Rectal smooth muscle tissue (tissue), 1 donor: Measurements from ENCODE around the gene HGFAC.
"Not testable (repeated sequence)": the region's sequence is repeated elsewhere in the genome, so short reads cannot be mapped to it uniquely, and the experiment has no call there.

Experiments
- H3K27ac ChIP-seq: one replicate; pipeline ENCODE4 v1.7.0; 2013; ENCODE audit warnings: low read depth, low read length, inconsistent platforms
- H3K27me3 ChIP-seq: one replicate; pipeline ENCODE4 v1.7.0; 2013; ENCODE audit warnings: low read length; ENCODE audit not compliant: control insufficient read depth, insufficient read depth
- H3K36me3 ChIP-seq: one replicate; pipeline ENCODE4 v1.7.0; 2013; ENCODE audit warnings: low read length; ENCODE audit not compliant: control insufficient read depth, insufficient read depth
- H3K4me1 ChIP-seq: one replicate; pipeline ENCODE4 v1.7.0; 2013; ENCODE audit warnings: low read length; ENCODE audit not compliant: control insufficient read depth, insufficient read depth
- H3K4me3 ChIP-seq: one replicate; pipeline ENCODE4 v1.7.0; 2013; ENCODE audit warnings: low read length
- H3K9ac ChIP-seq: one replicate; pipeline ENCODE4 v1.7.0; 2013; ENCODE audit warnings: low read length

Gene HGFAC

DNA sequence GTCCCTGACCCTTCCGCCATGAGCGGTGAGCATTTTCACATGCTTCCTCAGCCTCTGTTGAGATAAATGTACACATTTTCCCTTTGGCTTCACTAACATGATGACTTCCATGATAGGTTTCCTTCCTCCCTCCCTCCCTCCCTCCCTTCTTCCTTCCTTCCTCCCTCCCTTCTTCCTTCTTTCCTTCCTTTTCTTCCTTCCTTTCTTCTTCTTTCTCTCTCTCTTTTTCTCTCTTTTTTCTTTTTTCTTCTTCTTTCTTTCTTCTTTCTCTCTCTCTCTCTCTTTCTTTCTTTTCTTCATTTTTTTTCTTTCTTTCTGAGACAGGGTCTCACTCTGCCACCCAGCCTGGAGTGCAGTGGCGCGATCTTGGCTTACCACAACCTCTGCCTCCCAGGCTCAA is 8.9 kb downstream of the HGFAC start:
- Histone ChIP-seq H3K9ac (no peak overlapping the region), H3K27ac (no peak overlapping the region), H3K4me1 (no peaks in the 10 kb centered on the region), H3K27me3 (no peaks in the 10 kb centered on the region), H3K36me3 (no peaks in the 10 kb centered on the region), H3K4me3 (no peak overlapping the region)

DNA sequence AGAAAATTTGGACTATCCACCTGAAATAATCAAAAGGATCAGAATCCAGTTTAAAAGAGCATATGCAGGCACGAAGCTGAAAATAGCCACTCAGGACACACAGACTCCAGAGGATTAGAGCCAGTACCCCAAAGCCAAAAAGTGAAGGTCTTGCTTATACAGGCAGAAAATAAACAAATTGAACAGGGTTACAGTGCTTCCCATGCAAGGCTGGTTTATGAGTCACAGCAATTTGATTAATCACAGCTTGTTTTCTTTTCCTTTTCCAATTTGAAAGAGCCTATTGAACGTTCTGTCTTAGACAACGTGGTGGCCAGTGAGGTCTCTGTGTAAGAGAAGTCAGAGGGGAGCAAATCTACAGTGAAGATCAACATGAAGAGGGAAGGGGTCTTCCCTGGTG is 10.2 kb downstream of the HGFAC start:
- Histone ChIP-seq H3K36me3 (no peaks in the 10 kb centered on the region), H3K27me3 (no peaks in the 10 kb centered on the region), H3K27ac (no peak overlapping the region), H3K4me1 (no peaks in the 10 kb centered on the region), H3K9ac (no peak overlapping the region), H3K4me3 (no peak overlapping the region)

DNA sequence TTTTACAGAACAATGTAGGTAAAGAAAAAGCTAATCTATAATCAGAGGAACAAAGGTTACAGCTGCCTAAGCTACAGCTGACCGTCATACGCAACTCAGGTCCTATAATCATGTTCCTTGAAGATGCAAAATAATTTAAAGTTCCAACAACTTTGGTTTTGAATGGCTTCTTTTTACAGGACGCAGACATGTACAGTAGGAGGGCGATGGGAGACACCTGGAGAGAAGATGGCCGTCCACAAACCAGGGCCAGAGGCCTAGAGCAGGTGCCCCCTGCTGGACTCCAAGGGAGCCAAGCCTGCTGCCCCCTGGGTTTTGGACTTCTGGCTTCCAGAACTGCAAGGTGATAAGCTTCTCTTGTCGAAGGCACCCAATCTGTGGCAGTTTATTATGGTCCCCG is 10.6 kb downstream of the HGFAC start:
- H3K27ac ChIP-seq: no peak overlapping the region
- H3K4me3 ChIP-seq: no peak overlapping the region
- H3K9ac ChIP-seq: no peak overlapping the region
- H3K4me1 ChIP-seq: no peaks in the 10 kb centered on the region
- no peaks in the 10 kb centered on the region for H3K36me3 ChIP-seq
- no peaks in the 10 kb centered on the region for H3K27me3 ChIP-seq

DNA sequence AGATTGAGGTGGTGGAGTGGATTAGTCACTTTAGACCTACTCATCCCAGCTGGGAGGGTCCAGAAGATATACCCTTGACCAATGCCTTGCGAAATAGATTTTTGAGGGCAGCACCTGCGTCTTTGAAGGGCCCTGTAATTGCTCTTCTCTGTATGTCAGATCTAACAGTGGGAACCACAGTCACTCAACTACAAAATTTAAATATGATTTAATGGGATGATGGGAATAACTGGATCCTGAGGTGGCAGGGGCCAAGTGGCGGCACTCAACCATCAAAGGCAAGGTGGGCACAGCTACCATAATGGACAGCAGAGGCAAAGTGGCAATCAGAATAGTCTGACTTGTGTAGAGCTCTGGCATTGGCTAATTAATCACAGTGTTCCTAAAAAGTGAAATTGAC is 13.8 kb downstream of the HGFAC start:
- not testable (repeated sequence) for H3K27ac ChIP-seq, H3K4me1 ChIP-seq, H3K36me3 ChIP-seq, H3K9ac ChIP-seq, H3K27me3 ChIP-seq, H3K4me3 ChIP-seq

DNA sequence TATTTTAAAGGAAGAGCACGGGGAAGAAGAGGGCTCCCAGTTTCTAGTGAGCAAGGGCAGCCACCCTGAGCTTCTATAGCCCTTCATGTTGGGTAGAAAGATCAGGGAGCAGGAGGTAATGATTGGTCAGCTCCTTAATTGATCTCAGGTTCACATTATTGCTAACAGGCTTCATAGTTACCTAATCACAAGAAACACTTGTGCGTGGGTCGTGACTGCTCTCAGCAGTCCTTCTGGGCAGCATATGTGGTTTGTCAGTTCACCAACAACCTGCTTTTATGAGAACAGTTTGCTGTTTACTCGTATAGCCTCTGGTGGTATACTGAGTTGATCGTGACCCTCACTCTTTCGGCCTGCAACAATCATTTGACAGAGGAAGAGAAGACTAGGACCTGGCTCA is 16.6 kb downstream of the HGFAC start:
- Histone ChIP-seq H3K27ac (no peak overlapping the region), H3K36me3 (no peaks in the 10 kb centered on the region), H3K9ac (no peak overlapping the region), H3K4me1 (no peaks in the 10 kb centered on the region), H3K27me3 (peaks cover 5% of the 10 kb centered on the region), H3K4me3 (no peak overlapping the region)

DNA sequence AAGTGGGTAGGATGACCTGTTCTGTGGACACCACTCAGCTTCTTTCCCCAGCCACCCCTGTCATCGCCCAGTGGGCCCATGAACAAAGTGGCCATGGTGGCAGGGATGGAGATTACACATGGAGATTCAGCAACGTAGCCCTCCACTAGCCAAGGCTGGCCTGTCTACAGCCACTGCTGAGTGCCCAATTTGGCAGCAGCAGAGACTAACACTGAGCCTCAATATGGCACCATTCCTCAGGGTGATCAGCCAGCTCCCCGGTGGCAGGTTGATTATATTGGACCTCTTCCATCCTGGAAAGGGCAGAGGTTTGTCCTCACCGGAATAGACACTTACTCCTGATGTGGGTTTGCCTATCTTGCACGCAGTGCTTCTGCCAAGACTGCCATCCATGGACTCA is 17.4 kb downstream of the HGFAC start:
- not testable (repeated sequence) for H3K4me1 ChIP-seq

DNA sequence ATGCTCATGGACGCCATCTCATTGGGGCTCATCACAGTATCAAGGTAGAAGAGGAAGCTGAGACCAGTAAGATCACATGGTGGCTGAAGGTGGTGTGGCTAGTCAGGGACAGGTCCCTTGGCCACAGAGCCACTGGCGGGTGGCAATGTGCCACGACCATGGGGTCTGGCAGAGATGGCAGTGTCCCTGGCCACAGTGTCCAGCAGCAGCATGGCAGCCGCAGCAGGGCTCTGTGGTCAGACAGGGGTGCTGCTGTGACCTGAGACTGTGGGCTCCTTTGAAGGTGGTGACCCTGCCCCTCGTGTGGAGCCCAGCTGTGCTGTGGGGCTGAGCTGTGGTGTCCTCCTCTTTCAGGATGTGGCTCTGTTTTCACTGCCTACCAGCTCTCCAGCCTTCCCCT is 19.2 kb downstream of the HGFAC start:
- Histone ChIP-seq H3K4me1 (no peaks in the 10 kb centered on the region), H3K27ac (no peak overlapping the region), H3K9ac (no peak overlapping the region), H3K27me3 (peaks cover 10% of the 10 kb centered on the region), H3K36me3 (no peaks in the 10 kb centered on the region), H3K4me3 (no peak overlapping the region)

More for the DNA sequence above, 17.4 kb downstream of the HGFAC start:
- H3K36me3 ChIP-seq, H3K27ac ChIP-seq, H3K9ac ChIP-seq, H3K4me3 ChIP-seq, H3K27me3 ChIP-seq: not testable (repeated sequence)

DNA sequence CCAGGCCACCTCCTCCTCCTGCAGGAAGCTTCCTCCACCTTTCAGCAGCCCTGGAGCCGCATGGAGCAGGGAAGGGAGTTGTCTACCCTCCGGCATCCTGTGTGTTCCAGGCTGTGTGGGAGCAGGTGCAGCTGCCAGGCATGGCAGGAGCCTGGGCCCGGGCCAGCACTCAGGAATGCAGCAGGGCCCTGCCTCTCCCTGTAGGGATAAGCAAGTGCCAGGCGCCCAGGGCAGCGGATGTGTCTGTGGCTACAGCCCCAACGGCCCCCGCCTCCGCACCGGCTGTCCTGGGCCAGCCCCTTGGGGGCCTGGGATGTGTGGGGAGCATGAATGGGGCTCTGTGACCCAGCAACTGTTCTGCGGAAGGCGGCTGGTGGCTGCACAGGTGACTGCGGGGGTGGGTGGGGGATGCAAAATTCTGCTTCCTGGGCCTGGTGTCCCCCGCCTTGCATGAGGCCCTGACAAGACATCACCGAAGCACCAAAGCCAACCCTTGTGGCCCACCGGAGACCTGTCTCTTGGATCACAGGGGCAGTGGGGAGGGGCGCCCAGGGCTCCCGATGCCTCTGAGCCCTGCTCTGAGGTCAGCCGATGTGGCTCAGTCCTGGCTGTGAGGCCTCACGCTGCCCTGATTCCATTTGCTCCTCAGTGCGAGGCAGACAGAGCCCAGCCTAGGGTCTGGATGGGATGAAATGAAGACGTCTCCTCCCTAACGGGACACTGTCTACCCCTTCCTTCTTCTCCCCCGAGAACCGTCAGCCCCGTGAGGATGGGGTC is 19.9 kb downstream of the HGFAC start:
- Histone ChIP-seq H3K4me3 (no peak overlapping the region), H3K36me3 (no peaks in the 10 kb centered on the region), H3K4me1 (no peaks in the 10 kb centered on the region), H3K9ac (no peak overlapping the region), H3K27me3 (peaks cover 10% of the 10 kb centered on the region), H3K27ac (no peak overlapping the region)

DNA sequence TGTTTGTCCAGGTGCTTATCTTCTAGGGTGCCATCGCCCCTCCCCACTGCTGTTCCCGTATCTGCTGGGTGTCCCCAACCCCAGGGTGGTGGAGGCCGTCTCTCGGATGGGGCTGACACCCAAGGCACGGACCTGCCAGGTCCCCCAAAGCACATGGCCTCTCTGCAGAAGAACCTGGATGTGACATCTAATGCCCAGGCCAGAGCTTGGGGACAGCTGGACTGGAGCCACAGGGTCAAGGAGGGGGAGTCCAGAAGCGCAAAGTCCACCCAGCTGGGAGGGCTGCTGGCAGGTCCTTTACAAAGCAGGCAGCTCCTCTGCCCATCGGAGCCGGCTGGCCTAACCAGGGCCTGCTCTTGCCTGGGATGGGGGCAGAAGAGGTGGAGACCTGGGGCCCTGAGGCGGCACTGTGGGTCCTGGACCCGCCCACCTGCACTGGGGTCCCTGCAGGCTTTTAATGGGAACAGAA is 20.6 kb downstream of the HGFAC start:
- Histone ChIP-seq H3K27me3 (peaks cover 10% of the 10 kb centered on the region), H3K9ac (no peak overlapping the region), H3K4me3 (no peak overlapping the region), H3K36me3 (no peaks in the 10 kb centered on the region), H3K27ac (no peak overlapping the region), H3K4me1 (no peaks in the 10 kb centered on the region)

DNA sequence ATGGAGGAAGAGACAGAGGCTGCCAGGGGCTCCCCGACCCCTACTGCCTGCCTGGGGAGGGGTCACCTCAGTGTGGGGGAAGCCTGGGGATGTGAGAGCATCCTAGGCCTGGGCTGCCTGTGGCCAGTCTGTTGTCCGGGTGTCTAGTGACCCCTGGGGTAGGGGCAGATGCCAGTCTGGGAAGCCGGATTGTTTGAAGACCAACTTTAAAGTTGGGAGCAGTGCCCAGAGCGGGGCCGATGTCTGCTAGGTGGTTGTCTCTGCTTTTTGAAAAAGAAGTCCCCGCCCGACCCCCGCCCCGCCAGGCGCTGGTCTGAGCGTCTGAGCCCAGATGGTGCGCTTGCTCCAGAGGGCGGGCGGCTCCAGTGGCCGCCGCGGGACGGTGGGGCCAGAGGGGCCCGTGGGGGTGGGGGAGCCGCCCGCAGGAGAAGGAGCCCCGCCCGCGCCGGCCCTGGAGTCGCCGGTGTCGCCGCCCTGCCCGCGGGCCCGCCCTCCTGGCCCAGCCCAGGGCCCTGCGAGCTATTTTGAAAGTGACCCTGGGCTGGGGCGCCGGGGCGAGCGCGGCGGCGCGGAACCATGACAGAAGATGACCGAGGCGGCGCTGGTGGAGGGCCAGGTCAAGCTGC is 21.1 kb downstream of the HGFAC start, which contains the start of gene DOK7:
TSS of gene DOK7 (plus strand) at position 517 of the 626 bp plus-strand sequence. CDS start at position 587, 70 bp downstream.
- peaks cover 10% of the 10 kb centered on the region for H3K27me3 ChIP-seq
- H3K9ac ChIP-seq: no peak within 1 kb of the TSS
- no peak within 1 kb of the TSS for H3K27ac ChIP-seq
- no peaks in the 10 kb centered on the region for H3K36me3 ChIP-seq
- no peak within 1 kb of the TSS for H3K4me3 ChIP-seq
- H3K4me1 ChIP-seq: no peaks in the 10 kb centered on the region

DNA sequence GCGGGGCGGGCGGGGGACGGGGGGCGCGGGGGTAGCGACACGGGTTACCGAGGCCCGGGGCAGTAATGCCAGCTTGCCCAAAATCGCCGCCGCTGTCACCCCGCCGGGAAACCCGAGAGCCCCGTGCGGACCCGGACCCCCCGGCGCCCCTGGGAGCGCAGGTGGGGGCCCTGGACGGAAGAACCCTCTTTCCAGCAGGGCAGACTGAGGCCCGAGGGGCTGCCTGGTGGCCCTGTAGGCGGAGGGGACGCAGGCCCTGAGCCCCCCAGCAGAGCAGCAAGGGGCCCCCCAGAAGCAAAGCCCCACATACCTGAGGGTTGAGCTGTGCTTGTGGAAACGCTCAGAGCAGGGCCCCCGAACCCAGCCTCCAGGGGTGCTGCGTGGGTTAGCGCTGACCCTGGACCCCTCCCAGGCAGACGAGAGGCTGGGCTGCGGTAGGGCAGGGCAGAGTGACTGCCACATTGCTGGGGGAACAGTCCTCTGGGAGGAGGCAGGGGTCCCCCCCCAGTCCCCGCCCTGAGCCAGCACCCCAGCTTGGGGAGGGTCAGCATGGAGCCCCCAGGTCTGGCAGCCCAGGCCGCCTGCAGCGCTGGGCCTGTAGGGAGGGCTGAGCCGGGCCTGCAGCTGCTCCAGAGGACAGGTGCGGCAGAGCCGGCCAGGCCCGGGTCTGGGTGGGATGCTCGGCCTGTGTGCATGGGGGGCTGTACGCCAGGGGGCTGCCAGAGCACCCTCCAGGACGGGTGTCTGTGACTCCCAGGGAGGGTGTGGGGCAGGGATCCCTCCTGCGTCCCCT is 22.0 kb downstream of the HGFAC start:
- no peak overlapping the region for H3K27ac ChIP-seq
- no peak overlapping the region for H3K9ac ChIP-seq
- H3K27me3 ChIP-seq: peaks cover 10% of the 10 kb centered on the region
- H3K4me1 ChIP-seq: no peaks in the 10 kb centered on the region
- H3K36me3 ChIP-seq: no peaks in the 10 kb centered on the region
- no peak overlapping the region for H3K4me3 ChIP-seq

DNA sequence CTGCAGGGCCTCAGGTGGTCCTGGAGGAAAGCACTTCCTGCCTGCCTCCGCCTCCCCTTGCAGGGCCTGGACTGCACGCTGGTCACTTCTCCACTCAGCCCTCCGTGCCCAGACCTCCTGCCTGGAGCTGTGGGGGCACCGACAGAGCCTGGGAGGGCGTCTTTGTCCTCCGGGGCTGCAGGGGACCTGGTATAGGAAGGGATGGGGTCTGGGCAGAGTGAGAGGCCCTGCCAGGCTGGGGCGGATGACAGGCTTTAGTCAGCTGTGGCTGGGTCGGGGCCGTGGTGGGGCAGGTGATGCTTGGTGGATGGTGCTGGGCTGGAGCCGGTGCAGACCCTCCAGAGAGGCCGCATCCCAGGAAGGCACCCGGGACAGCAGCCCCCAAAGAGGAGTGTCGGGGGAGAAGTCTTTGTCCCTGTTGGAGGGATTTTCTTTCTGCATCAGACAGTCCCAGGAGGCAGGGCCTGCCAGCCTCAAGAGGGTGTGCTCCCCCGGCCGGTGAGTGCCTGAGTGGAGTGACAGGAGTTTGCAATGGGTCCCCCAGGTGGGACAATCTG is 22.7 kb downstream of the HGFAC start:
- Histone ChIP-seq H3K36me3 (no peaks in the 10 kb centered on the region), H3K9ac (no peak overlapping the region), H3K4me3 (no peak overlapping the region), H3K27ac (no peak overlapping the region), H3K4me1 (no peaks in the 10 kb centered on the region), H3K27me3 (peaks cover 10% of the 10 kb centered on the region)
